OCI-LY1 (cell line): ENCODE results near the gene DOCK4.

Experiments
- H2AFZ ChIP-seq: fragments of 200-600 bp; sonication (generic), shearing (Covaris generic); 2 replicates; pipeline ENCODE4 v1.6.0; 2014; ENCODE audit warnings: antibody characterized with exemption, mild to moderate bottlenecking, low read length
- H3F3A ChIP-seq: fragments of 200-600 bp; sonication (generic), shearing (Covaris generic); 2 replicates; pipeline ENCODE4 v1.6.0; 2014; ENCODE audit warnings: mild to moderate bottlenecking, antibody characterized with exemption, low read length, moderate library complexity; ENCODE audit not compliant: insufficient read depth
- H3K27ac ChIP-seq: fragments of 200-600 bp; sonication (generic); 2 replicates; pipeline ENCODE4 v1.5.1; 2014; ENCODE audit warnings: low read length, mixed run types, mild to moderate bottlenecking, low read depth; ENCODE audit not compliant: poor library complexity, severe bottlenecking
- H3K27me3 ChIP-seq: fragments of 200-600 bp; sonication (generic); 2 replicates; pipeline ENCODE4 v1.6.0; 2014; ENCODE audit warnings: antibody characterized with exemption, mild to moderate bottlenecking, low read length, moderate library complexity; ENCODE audit not compliant: insufficient read depth
- H3K36me3 ChIP-seq: fragments of 200-600 bp; sonication (generic); 2 replicates; pipeline ENCODE4 v1.6.1; 2014; ENCODE audit warnings: mild to moderate bottlenecking, antibody characterized with exemption, low read length, moderate library complexity, mixed read lengths; ENCODE audit not compliant: insufficient read depth
- H3K4me1 ChIP-seq: fragments of 200-600 bp; sonication (generic); 2 replicates; pipeline ENCODE4 v1.5.1; 2014; ENCODE audit warnings: mild to moderate bottlenecking, low read length, moderate library complexity; ENCODE audit not compliant: insufficient read depth, severe bottlenecking
- H3K4me2 ChIP-seq: fragments of 200-600 bp; sonication (generic), shearing (Covaris generic); 2 replicates; pipeline ENCODE4 v1.6.1; 2014; ENCODE audit warnings: low read length
- H3K4me3 ChIP-seq: fragments of 200-600 bp; sonication (generic); 2 replicates; pipeline ENCODE4 v1.5.1; 2014; ENCODE audit warnings: low read length, low read depth, mild to moderate bottlenecking, mixed read lengths; ENCODE audit not compliant: poor library complexity, severe bottlenecking
- H3K79me2 ChIP-seq: fragments of 200-600 bp; shearing (Covaris generic); 2 replicates; pipeline ENCODE4 v1.6.1; 2016; ENCODE audit warnings: mixed run types, low read length, mixed read lengths; ENCODE audit not compliant: insufficient read depth
- H3K9ac ChIP-seq: fragments of 200-600 bp; sonication (generic), shearing (Covaris generic); 2 replicates; pipeline ENCODE4 v1.6.1; 2014; ENCODE audit warnings: mild to moderate bottlenecking, low read length, mixed read lengths
- H3K9me2 ChIP-seq: fragments of 200-600 bp; sonication (generic), shearing (Covaris generic); 2 replicates; pipeline ENCODE4 v1.6.1; 2014; ENCODE audit warnings: low read depth, mild to moderate bottlenecking, low read length, mixed read lengths
- H3K9me3 ChIP-seq: fragments of 200-600 bp; shearing (Covaris generic); 2 replicates; pipeline ENCODE4 v1.6.1; 2014; ENCODE audit warnings: low read length, mixed read lengths
- H4K20me1 ChIP-seq: fragments of 200-600 bp; sonication (generic), shearing (Covaris generic); 2 replicates; pipeline ENCODE4 v1.6.0; 2016; ENCODE audit warnings: mild to moderate bottlenecking, low read length; ENCODE audit not compliant: insufficient read depth
- CTCF ChIP-seq: fragments of 200-600 bp; sonication (generic), shearing (Covaris generic); IDR thresholded peaks from 2 replicates; pipeline ENCODE4 v1.5.1; 2017; ENCODE audit warnings: mild to moderate bottlenecking, antibody characterized with exemption, low read length, moderate library complexity, mixed read lengths
- EZH2 ChIP-seq: fragments of 200-600 bp; sonication (generic), shearing (Covaris generic); IDR thresholded peaks from 2 replicates; pipeline ENCODE4 v1.8.0; 2017; ENCODE audit warnings: borderline replicate concordance, mixed run types, mild to moderate bottlenecking, antibody characterized with exemption, low read length, moderate library complexity, mixed read lengths

DOCK4 gene

GRCh38 chr7:112105584-112106530 is 100.3 kb downstream of the DOCK4 start:
- Histone ChIP-seq H3K9me3 (no peaks in the 10 kb centered on the region), H3K4me3 (no peak overlapping the region), H2AFZ (no peak overlapping the region), H3K27me3 (no peaks in the 10 kb centered on the region), H3K36me3 (no peaks in the 10 kb centered on the region), H3K9me2 (no peaks in the 10 kb centered on the region), H3K4me2 (no peak overlapping the region), H4K20me1 (no peaks in the 10 kb centered on the region), H3K4me1 (no peaks in the 10 kb centered on the region), H3F3A (no peaks in the 10 kb centered on the region), H3K9ac (no peak overlapping the region), H3K79me2 (no peaks in the 10 kb centered on the region), H3K27ac (no peak overlapping the region)
- TF ChIP-seq EZH2: no peak
- no peak for TF ChIP-seq CTCF

GRCh38 chr7:112104120-112104519 is 102.1 kb downstream of the DOCK4 start:
- H3K9ac ChIP-seq: no peak overlapping the region
- no peaks in the 10 kb centered on the region for H3K9me2 ChIP-seq
- H3F3A ChIP-seq: no peaks in the 10 kb centered on the region
- H3K36me3 ChIP-seq: no peaks in the 10 kb centered on the region
- H3K4me3 ChIP-seq: no peak overlapping the region
- H4K20me1 ChIP-seq: no peaks in the 10 kb centered on the region
- H3K27ac ChIP-seq: no peak overlapping the region
- no peaks in the 10 kb centered on the region for H3K4me1 ChIP-seq
- TF ChIP-seq CTCF (no peak), EZH2 (no peak)
- no peaks in the 10 kb centered on the region for H3K79me2 ChIP-seq
- H2AFZ ChIP-seq: no peak overlapping the region
- H3K9me3 ChIP-seq: no peaks in the 10 kb centered on the region
- no peaks in the 10 kb centered on the region for H3K27me3 ChIP-seq
- H3K4me2 ChIP-seq: no peak overlapping the region

GRCh38 chr7:112103246-112103645 is 103.0 kb downstream of the DOCK4 start:
- H3K4me2 ChIP-seq: no peak overlapping the region
- H3K9me2 ChIP-seq: no peaks in the 10 kb centered on the region
- H3K79me2 ChIP-seq: no peaks in the 10 kb centered on the region
- H3K9ac ChIP-seq: no peak overlapping the region
- no peak overlapping the region for H3K27ac ChIP-seq
- no peak overlapping the region for H3K4me3 ChIP-seq
- H3F3A ChIP-seq: no peaks in the 10 kb centered on the region
- H3K9me3 ChIP-seq: no peaks in the 10 kb centered on the region
- H3K4me1 ChIP-seq: no peaks in the 10 kb centered on the region
- no peaks in the 10 kb centered on the region for H3K36me3 ChIP-seq
- no peaks in the 10 kb centered on the region for H4K20me1 ChIP-seq
- TF ChIP-seq EZH2: no peak
- H3K27me3 ChIP-seq: no peaks in the 10 kb centered on the region
- no peak overlapping the region for H2AFZ ChIP-seq
